ENCODE results near the gene ABCB8. TPM values are rescaled to one million over a fixed set of nuclear protein-coding genes. Genes with fewer than 3 reads are reported as not detected.

ABCB8 gene
- total RNA-seq (2014; rRNA removed; shearing (Covaris generic)) = 26.8 and 32.7 TPM in 2 replicates
- polyA plus RNA-seq (2014; cell fraction: nucleus; rRNA removed) = 83.2 and 89.5 TPM in 2 replicates

DNA sequence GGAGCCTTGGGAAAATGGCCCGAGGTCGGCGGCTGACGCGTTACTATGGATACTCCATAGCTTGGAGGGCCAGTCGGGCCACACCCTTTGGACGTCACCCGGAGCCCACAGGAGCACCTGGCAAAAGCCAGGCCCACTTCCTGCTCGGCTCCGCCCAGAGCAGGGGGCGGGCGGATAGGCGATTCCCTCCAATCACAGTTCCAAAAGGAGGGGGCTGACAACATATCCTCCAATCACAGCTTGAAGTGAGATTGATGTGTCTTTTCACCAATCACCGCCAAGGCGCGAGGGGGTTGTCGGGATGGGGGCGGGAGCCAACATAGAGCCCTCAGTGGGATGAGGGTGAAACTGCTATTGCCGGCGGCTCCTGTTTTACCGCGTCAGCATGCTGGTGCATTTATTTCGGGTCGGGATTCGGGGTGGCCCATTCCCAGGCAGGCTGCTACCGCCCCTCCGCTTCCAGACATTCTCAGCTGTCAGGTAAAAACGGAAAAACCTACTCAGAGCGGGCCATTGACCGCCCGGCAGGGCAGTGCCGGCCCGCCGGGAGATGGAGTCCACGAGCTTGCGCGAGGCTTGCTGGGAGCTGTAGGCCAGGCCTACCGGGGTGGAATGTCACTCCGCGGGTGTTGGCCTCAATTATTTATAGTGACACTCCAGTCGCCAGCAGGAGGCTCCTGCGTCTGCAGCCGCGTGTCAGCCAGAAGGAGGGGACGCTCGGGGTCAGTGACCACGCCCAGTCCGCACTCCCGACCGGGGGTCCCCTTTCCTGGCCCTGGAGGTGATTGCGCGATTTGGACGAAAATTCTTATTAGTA is at the start of gene ABCB8:
TSS of gene ABCB8 (plus strand) at position 320 of the 817 bp plus-strand sequence. CDS start at position 386, 66 bp downstream.
- DNase-seq (ENCODE audit: extremely low read depth, low read depth) = peak; percentile 99

DNA sequence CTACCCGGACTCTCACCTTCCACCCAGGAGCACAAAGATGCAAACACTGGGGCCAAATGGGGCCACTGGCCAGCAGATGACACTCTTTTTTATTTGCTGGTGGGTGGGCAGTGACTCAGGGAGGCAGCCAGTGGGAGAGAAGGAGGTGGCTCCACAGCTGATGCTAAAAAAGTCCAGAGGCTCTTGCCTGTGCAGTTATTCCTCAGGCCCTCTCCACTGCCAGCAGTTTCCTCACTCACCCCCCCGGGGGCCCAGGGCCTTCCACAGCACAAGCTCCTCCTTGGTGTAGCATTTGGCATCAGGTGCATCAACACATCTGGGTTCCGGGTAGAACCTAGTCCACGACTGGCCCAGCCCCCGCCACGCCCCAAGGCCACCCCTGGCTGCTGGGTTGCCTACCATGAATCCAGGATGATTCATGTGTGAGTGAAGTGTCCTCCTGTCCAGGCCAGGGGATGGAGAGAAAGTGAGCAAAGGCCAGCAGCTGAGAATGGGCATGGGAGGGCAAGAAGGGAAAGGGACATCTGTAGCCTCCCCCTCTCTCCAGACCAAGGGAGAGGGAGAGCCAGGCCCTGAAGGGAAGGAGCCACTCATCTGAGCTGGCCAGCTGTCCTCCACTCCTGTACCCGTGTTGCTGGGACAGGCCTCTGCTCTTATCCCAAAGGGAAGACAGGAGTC is 48.4 kb upstream of the ABCB8 start:
- no peak for DNase-seq (ENCODE audit: extremely low read depth, low read depth)

DNA sequence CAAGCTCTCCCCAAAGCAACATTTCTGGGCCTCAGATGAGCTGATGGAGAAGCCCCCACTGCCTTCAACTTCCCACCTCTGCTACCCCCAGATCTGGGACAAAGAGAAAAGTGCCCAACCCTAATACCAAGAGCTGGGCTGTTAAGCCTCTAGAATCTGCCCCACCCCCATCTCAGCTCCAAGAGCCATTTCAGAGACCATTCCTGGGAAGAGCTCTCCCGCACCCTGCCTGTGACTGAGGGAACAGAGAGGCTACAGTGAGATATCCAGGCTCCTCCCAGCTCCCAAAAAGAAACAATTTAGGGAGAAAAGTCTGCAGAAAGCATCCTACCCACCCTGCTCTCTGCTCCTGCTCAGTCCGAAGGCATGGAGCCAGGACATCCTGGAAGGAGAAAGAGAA is 47.6 kb upstream of the ABCB8 start:
- DNase-seq (ENCODE audit: extremely low read depth, low read depth) = no peak

DNA sequence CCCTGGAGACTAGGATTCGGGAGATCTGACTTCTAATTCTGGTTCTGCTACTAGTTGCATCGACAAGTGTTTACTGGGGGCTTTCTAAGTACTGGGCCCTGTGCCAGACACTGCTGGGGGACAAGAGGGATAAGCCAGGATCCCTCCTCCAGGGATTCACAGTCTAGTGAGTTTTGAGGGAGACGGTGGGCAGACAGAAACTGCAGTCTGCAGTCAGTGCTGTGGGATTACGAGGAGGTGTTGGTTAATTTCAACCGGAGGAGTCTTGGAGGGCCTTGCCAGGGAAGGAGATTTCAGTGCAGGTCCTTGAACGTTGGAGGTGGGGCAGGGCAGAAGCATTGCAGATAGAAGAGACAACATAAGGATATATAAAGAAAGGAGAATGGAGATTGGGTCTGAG is 46.6 kb upstream of the ABCB8 start:
- no peak for DNase-seq (ENCODE audit: extremely low read depth, low read depth)

DNA sequence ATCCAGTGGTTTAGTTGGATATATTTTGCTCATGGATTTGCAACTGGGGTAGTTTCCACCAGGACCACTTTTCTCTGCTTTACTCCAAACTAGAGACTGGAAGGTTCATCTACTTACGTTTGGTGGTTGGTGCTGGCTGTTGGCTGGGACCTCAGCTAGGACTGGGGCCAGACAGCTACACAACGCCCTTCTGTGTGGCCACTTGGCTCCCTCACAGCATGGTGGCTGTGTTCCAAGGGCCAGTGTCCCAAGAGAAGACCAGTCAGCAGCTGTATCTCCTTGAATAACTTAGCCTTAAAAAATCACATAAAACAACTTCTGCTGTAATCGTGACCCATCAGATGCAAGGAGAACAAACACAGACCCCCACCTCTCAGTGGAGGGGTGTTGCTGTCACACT is 45.9 kb upstream of the ABCB8 start:
- no peak for DNase-seq (ENCODE audit: extremely low read depth, low read depth)

DNA sequence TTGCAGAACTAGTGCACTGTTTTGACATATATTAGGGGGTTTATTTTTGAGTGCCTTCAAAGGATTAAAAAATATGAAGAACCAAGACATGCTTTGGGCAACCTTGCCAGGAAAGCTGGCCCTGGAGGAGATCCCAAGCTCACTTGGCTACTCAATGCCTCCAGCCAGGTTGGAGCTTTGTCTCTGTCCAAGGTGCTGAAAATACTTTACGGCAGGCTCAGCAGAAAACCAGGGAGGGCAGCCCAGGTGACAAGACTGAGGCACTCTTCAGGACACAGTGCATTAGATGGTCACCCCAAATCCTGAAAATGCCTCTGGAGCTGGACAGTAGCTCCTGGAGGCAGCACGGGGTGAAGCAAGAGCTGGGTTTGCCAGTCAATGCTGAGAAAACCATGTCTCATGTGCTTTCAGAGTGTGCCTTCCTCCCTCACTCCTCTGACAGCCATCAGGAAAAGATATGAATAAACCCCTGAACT is 44.3 kb upstream of the ABCB8 start:
- peak; percentile 50 for DNase-seq (ENCODE audit: extremely low read depth, low read depth)

DNA sequence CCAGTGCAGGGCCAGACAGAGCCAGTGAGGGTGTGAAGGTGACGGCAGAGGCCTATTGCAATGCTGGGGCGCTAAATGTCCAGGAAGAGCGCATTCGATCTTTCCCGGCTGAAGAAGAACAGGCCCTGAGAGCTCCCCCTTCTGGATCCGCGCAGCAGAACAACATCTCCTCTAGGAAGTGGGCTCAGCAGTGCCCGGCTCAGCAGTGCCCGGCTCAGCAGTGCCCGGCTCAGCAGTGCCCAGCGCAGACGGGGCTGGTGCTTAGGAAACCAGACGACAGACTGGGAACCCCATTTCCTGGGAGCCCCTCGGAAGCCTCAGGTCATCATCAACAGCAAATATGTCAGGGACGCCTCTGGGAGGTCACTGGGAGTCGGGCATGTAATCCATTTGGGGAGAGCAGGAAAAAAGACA is 42.1 kb upstream of the ABCB8 start:
- DNase-seq (ENCODE audit: extremely low read depth, low read depth) = peak; percentile 64

DNA sequence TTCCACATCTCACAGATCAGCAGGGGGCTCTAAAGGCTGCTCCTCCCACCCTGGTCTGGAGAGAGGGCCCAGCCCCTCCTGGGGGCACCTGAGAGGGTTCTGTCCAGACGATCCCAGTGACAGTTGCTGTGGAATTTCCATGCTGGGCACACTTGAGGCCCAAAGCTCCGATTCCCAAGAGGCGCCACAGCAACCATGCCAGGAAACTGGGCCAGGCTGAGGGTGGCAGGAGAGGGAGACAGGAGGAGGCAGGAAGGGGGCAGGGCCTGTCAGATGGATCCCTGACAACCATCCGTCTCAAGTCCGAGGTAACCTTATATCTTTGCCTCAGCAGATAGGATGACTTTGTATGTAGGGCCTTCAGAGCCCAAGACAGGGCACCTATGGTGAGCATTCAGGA is 41.7 kb upstream of the ABCB8 start:
- DNase-seq (ENCODE audit: extremely low read depth, low read depth) = no peak

DNA sequence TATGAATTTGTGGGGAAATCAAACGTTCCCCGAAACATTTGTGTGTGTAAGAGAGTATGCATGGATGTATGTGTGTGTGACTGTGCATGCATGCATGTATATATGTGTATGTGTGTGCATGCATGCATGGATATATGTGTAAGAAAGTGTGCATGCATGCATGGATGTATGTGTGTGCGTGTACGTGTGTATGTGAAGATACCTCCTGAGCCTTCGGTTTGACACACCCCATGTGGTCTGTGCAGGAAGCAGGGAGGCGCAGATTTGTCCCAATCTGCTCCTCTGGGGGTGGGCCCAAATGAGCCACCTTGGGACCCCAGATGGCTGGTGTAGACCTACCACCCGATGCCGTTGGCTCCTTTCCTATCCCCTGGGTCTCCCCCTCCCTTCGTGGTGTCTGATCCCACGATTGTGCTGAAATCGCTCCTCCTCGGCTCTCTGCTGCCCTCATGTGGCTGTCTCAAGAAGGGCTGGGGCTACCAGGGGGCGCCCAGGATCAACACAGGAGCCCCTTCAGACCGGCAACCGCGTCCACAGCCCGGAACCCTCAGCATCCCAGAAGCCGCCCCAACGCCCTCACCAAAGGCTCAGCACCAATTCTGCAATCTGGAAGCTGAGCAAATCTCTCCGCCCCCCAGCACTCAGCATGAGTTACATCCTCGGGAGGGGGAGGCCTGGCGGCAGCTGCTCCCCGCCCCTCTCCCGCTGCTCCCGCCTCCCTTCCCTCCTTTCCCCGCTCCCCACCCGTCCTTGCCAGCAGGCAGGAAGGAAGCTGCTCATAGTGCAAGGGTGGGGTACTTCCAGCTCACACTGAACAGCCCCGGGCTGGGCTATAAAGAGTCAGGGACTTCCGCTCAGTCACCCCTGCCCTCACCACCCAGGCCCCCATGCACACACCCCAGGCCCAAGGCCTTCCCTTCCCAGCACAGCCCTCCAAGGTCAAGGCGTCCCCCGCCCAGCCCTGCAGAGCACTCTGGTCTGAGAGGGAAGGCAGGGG is 39.7 kb upstream of the ABCB8 start:
- no peak for DNase-seq (ENCODE audit: extremely low read depth, low read depth)

DNA sequence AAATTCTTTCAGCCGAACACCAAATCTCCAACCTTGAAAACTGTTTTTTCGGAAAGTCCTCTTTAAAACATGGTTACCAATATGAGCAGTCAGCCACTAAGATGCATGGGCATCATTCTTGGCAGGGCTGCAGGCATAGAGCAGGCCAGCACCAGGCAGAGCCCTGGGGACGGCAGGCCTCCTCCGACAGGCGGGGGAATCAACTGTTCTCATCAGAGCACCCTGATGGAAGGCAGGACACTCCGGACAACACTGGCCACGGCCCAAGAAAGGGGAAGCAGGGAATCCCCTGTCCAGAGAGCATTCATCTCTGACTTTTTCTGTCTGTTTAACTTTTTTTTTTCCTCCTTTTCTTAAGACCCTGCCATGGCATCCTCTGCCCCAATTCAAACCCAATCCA is 38.8 kb upstream of the ABCB8 start:
- no peak for DNase-seq (ENCODE audit: extremely low read depth, low read depth)

DNA sequence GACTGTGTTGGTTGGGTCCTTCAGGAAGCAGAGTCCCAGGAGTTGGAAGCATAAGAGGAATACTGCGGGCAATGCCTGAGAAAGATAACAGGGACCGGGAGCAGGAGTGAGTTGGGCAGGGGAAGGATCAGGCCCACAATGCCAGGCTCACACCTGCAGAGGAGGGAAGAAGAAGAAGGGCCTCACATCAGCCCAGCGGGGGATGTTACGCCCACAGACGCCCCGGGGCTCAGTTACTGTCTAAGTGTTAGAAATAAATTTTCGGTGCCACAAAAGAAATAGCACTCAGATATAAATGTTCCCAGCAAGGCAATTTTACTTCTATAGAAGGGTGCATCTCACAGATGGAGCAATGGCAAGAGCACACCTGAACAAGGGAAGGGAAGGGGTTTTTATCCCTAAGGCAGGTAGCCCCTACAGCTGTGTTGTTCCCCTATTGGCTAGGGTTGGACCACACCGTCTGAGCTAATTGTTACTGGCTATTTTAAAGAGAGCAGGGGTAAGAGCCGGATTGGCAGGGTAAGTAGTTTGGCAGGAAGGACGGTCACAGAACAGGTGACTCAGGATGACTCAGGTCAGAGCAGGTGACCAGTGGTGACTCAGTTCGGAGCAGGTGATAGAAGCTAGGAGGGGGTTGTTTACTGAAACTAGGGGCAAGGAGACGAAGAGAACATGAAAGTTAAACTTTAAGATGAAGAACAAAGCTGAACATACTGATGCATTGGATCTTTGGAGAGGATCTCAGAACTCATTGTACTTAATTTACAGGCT is 37.6 kb upstream of the ABCB8 start, which contains the start of gene NOS3:
TSS of gene NOS3 (plus strand) at position 602 of the 771 bp plus-strand sequence. CDS start 2,787 bp downstream, outside the sequence.
- DNase-seq (ENCODE audit: extremely low read depth, low read depth) = no peak

DNA sequence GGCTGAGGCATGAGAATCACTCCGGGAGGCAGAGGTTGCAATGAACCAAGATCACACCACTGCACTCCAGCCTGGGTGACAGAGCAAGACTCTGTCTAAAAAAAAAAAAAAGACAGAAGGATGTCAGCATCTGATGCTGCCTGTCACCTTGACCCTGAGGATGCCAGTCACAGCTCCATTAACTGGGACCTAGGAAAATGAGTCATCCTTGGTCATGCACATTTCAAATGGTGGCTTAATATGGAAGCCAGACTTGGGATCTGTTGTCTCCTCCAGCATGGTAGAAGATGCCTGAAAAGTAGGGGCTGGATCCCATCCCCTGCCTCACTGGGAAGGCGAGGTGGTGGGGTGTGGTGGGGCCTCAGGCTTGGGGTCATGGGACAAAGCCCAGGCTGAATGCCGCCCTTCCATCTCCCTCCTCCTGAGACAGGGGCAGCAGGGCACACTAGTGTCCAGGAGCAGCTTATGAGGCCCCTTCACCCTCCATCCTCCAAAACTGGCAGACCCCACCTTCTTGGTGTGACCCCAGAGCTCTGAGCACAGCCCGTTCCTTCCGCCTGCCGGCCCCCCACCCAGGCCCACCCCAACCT is 36.1 kb upstream of the ABCB8 start:
- DNase-seq (ENCODE audit: extremely low read depth, low read depth) = no peak

DNA sequence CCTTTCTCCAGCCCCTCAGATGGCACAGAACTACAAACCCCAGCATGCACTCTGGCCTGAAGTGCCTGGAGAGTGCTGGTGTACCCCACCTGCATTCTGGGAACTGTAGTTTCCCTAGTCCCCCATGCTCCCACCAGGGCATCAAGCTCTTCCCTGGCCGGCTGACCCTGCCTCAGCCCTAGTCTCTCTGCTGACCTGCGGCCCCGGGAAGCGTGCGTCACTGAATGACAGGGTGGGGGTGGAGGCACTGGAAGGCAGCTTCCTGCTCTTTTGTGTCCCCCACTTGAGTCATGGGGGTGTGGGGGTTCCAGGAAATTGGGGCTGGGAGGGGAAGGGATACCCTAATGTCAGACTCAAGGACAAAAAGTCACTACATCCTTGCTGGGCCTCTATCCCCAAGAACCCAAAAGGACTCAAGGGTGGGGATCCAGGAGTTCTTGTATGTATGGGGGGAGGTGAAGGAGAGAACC is 35.4 kb upstream of the ABCB8 start:
- no peak for DNase-seq (ENCODE audit: extremely low read depth, low read depth)

DNA sequence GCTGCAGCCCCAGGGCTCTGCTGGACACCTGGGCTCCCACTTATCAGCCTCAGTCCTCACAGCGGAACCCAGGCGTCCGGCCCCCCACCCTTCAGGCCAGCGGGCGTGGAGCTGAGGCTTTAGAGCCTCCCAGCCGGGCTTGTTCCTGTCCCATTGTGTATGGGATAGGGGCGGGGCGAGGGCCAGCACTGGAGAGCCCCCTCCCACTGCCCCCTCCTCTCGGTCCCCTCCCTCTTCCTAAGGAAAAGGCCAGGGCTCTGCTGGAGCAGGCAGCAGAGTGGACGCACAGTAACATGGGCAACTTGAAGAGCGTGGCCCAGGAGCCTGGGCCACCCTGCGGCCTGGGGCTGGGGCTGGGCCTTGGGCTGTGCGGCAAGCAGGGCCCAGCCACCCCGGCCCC is 34.7 kb upstream of the ABCB8 start:
- DNase-seq (ENCODE audit: extremely low read depth, low read depth) = no peak

DNA sequence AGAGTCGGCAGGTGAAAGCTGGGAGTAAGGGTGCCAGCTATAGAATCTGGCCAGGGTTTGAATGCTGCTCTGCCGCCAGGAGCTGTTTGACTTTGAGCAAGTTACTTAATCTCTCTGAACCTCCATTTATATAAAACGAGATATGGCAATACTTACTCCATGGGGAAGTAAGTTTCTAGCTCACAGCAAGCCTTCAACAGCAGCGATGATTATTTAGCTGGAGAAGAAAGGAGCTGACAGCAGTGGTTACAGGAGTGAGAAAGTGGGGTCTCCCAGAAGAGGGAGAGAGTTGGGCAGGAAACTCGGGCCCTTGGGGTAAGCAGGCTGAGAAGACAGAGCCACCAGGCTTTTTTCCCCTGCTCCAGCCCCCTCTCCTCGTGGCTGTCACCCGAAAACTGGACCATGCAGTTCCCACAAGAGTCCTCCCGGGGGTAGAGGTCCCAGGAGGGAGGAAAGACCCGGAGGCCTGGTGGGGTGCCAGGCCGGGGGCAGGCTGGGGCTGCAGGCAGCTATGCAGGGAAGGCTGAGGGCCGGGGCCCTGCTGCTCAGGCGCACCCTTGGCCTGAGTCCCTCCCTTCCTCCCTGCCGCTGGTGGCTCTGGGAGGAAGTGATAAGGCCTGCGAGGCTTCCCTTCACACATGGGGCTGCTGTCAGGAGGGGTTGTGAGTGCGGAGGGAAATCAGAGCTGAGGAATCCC is 34.0 kb upstream of the ABCB8 start:
- no peak for DNase-seq (ENCODE audit: extremely low read depth, low read depth)

DNA sequence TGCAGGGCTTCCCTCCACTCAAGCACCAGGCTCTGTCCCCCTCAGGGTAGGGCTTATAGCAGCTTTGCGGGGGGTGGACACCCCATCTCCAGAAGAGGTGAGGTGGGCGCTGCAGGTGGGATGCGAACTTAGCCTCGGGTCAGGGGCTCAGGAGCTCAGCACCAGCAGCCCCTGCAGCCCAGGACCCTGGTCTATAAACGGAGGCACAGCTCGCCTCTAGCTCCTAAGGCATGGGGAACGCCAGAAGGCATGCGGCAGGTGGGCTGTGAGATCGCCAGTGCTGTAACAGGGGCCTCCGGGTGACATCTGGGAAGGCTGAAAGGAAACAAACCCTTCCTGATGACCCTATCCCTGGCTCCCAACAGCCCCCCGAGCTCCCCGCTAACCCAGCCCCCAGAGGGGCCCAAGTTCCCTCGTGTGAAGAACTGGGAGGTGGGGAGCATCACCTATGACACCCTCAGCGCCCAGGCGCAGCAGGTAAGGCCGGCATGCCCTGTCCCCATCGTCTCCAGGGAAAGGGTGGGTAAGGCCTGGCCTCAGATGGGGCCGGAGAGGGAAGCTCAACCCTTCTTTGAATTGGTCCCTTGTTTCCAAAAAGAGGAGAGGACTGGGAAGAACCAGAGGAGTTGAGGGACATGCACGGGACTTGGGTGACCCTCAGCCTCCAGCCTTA is 33.3 kb upstream of the ABCB8 start:
- DNase-seq (ENCODE audit: extremely low read depth, low read depth) = no peak

DNA sequence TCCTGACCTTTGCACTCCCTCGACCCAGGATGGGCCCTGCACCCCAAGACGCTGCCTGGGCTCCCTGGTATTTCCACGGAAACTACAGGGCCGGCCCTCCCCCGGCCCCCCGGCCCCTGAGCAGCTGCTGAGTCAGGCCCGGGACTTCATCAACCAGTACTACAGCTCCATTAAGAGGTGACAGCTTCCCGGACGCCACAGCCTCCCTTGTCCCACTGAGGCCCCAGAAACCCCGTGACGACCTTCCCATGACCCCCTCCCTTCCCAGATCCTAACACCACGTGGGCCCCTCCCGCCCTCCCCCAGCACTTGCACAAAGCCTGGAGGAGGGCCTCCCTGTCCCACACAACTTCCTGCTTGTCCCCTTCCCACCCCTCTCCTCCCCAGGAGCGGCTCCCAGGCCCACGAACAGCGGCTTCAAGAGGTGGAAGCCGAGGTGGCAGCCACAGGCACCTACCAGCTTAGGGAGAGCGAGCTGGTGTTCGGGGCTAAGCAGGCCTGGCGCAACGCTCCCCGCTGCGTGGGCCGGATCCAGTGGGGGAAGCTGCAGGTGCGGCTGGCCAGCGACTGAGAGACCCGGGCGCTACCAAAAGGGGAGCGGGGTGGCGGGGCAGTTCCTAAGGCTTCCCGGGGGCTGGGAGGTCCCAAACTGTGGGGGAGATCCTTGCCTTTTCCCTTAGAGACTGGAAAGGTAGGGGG is 31.7 kb upstream of the ABCB8 start:
- no peak for DNase-seq (ENCODE audit: extremely low read depth, low read depth)
